Sigmoid colon (tissue), 4 donors: Measurements from ENCODE around the gene CIAO2A.
A peak's percentile ranks its signal among the peaks of the same experiment; 100 is the strongest.

ENCODE experiments used
- CTCF ChIP-seq, 4 experiments: fragments of 450-650 bp in 3 of 4; fragments of 200-600 bp in 1 of 4; IDR thresholded peaks; one replicate each; pipeline ENCODE4 v1.5.1; 2016 to 2019; ENCODE audit warnings: antibody characterized with exemption in 4 of 4, mild to moderate bottlenecking in 3 of 4, moderate library complexity in 2 of 4
- POLR2A ChIP-seq, 2 donors: fragments of 450-650 bp; IDR thresholded peaks; one replicate each; pipeline ENCODE4 v1.6.1; 2016; ENCODE audit warnings: antibody characterized with exemption in 2 of 2, mild to moderate bottlenecking in 2 of 2, moderate library complexity in 2 of 2
- POLR2AphosphoS5 ChIP-seq, 4 donors: sonication (generic); formaldehyde crosslinking; IDR thresholded peaks; one replicate each; pipeline ENCODE4 v1.6.1; 2017; ENCODE audit warnings: antibody characterized with exemption in 4 of 4

- TF ChIP-seq CTCF (IDR thresholded peaks at IDR 0.05) (peak in 2 of 4 experiments; percentile 31 to 68), POLR2AphosphoS5 (IDR thresholded peaks at IDR 0.05) (no peak), POLR2A (IDR thresholded peaks at IDR 0.05) (no peak)
Observed at GRCh38 chr15:64046421-64047153, 47.1 kb downstream of the CIAO2A start, which contains the start of gene DAPK2.
